Measurements from ENCODE around the gene FBXO42. TPM values are rescaled to one million over a fixed set of nuclear protein-coding genes. Genes with fewer than 3 reads are reported as not detected.
"Not testable (repeated sequence)": the region's sequence is repeated elsewhere in the genome, so short reads cannot be mapped to it uniquely, and the experiment has no call there.

The FBXO42 gene
- total and polyA plus RNA-seq, 9 of the 15 experiments (the other 6 are each of a cell fraction or from before 2014, with no cell fraction given), result 7.2 to 24.8 (median 17.4) TPM

GRCh38 chr1:16343276-16343675, 9.0 kb downstream of the FBXO42 start:
- WGBS (ENCODE audit: insufficient coverage, low coverage, missing lambda C conversion rate), result 82% methylated on average over 6 of the region's 6 CpGs
- DNase-seq (ENCODE audit: extremely low read depth in 1 of 4, low spot score in 3 of 4); in situ Hi-C loops (cut with MboI); H3K27me3 ChIP-seq (ENCODE audit: control insufficient read depth in 2 of 2, insufficient read depth in 2 of 2, low read length in 2 of 2); H4K20me1 ChIP-seq (replicated peaks; ENCODE audit: control insufficient read depth, insufficient read depth, low read length); H3K9me1 ChIP-seq (ENCODE audit: control insufficient read depth, insufficient read depth, low read length); ATAC-seq; H3K27ac ChIP-seq (ENCODE audit: extremely low read depth, low read depth, low read length); H3K9me3 ChIP-seq (replicated peaks; ENCODE audit: control insufficient read depth, insufficient read depth, low read depth, low read length); H3K4me2 ChIP-seq (ENCODE audit: insufficient read depth, low read length); H3K9ac ChIP-seq (ENCODE audit: insufficient read depth in 1 of 2, low read depth in 2 of 2, low read length in 2 of 2); intact Hi-C loops (cut with micrococcal nuclease); H2AFZ ChIP-seq (ENCODE audit: low read depth, low read length); H3K4me3 ChIP-seq; CTCF ChIA-PET (ENCODE audit: low intra/inter-chr PET ratio); FAIRE-seq; BruUV-seq (replicated peaks): not testable (repeated sequence)
- Histone ChIP-seq H3K36me3 (ENCODE audit: control insufficient read depth, insufficient read depth, low read length) (peaks cover 16% of the 10 kb centered on the region; the same call in 2 of the 3 replicates), H3K4me1 (replicated peaks in 1 of 2; ENCODE audit: control insufficient read depth in 2 of 2, insufficient read depth in 2 of 2, low read length in 2 of 2) (peaks cover 8 to 12% of the 10 kb centered on the region in 2 experiments; a peak in 4 of 5 replicates), H3K79me2 (ENCODE audit: control insufficient read depth, insufficient read depth, low read length) (peaks cover 86% of the 10 kb centered on the region)
- 0 out of 2 replicates have a peak, but pooled peaks have one; percentile 21 for TF ChIP-seq LARP7 (IDR thresholded peaks at IDR 0.05)
- POLR2A ChIA-PET, result interaction anchor here (0.6 to 2.5 kb wide), 4 partner anchors 9 to 167 kb away, joined by 3 to 10 read pairs (median 6); partner anchors contain the start of gene FBXO42

GRCh38 chr1:16342331-16343062, 9.8 kb downstream of the FBXO42 start:
- peaks cover 6 to 7% of the 10 kb centered on the region in 2 experiments; a peak in 4 of 5 replicates for H3K4me1 ChIP-seq (replicated peaks in 1 of 2; ENCODE audit: control insufficient read depth in 2 of 2, insufficient read depth in 2 of 2, low read length in 2 of 2)
- peaks cover 13% of the 10 kb centered on the region; the same call in 1 of the 3 replicates for H3K36me3 ChIP-seq (ENCODE audit: control insufficient read depth, insufficient read depth, low read length)
- no peak overlapping the region for H3K9ac ChIP-seq (ENCODE audit: insufficient read depth in 1 of 2, low read depth in 2 of 2, low read length in 2 of 2)
- ChIA-PET POLR2A (interaction anchor here (0.6 to 2.5 kb wide), 3 partner anchors 10 to 682 kb away, joined by 3 to 10 read pairs (median 3); partner anchors contain the start of gene FBXO42), CTCF (ENCODE audit: low intra/inter-chr PET ratio) (no interaction called here)
- no peaks in the 10 kb centered on the region for H3K27me3 ChIP-seq (ENCODE audit: control insufficient read depth in 2 of 2, insufficient read depth in 2 of 2, low read length in 2 of 2)
- ATAC-seq, result peak; percentile 81
- peaks cover 81% of the 10 kb centered on the region for H3K79me2 ChIP-seq (ENCODE audit: control insufficient read depth, insufficient read depth, low read length)
- no peaks in the 10 kb centered on the region; the same call in 1 of the 2 replicates for H4K20me1 ChIP-seq (replicated peaks; ENCODE audit: control insufficient read depth, insufficient read depth, low read length)
- intact Hi-C loops (cut with micrococcal nuclease) (no loop called here), in situ Hi-C loops (cut with MboI) (no loop called here)
- no peak overlapping the region for H3K4me3 ChIP-seq
- H3K27ac ChIP-seq (ENCODE audit: extremely low read depth, low read depth, low read length), result no peak overlapping the region
- no peaks in the 10 kb centered on the region for H3K9me1 ChIP-seq (ENCODE audit: control insufficient read depth, insufficient read depth, low read length)
- WGBS (ENCODE audit: insufficient coverage, low coverage, missing lambda C conversion rate), result 18% methylated on average over 5 of the region's 10 CpGs
- H2AFZ ChIP-seq (ENCODE audit: low read depth, low read length), result no peak overlapping the region
- peak in 3 of 4 experiments; percentile 11 to 68 (median 23) for DNase-seq (ENCODE audit: extremely low read depth in 1 of 4, low spot score in 3 of 4)
- no TSS peak for BruUV-seq (replicated peaks)
- peak; percentile 66 for FAIRE-seq
- no peak overlapping the region for H3K4me2 ChIP-seq (ENCODE audit: insufficient read depth, low read length)
- no peaks in the 10 kb centered on the region for H3K9me3 ChIP-seq (replicated peaks; ENCODE audit: control insufficient read depth, insufficient read depth, low read depth, low read length)
- TF ChIP-seq SMARCA4 (IDR thresholded peaks at IDR 0.05) (0 out of 2 replicates have a peak, but pooled peaks have one; percentile 24), HEY1 (CRISPR knock-in tag; IDR thresholded peaks at IDR 0.05; ENCODE audit: borderline replicate concordance) (no peak), TRIM24 (IDR thresholded peaks at IDR 0.05) (no peak), KAT7 (CRISPR knock-in tag; IDR thresholded peaks at IDR 0.05; ENCODE audit: borderline replicate concordance) (no peak), ZKSCAN3 (CRISPR knock-in tag; IDR thresholded peaks at IDR 0.05) (no peak), WHSC1 (IDR thresholded peaks at IDR 0.05; ENCODE audit: low read length) (no peak), GATA2 (CRISPR knock-in tag; IDR thresholded peaks at IDR 0.05) (no peak), ETS2 (tag; IDR thresholded peaks at IDR 0.05; ENCODE audit: borderline replicate concordance, poor library complexity, severe bottlenecking) (no peak), CBX8 (IDR thresholded peaks at IDR 0.05; ENCODE audit: borderline replicate concordance, extremely low read depth, low read depth, low read length, poor library complexity, severe bottlenecking) (no peak), HNRNPLL (IDR thresholded peaks at IDR 0.05; ENCODE audit: low read depth, low read length, poor library complexity, severe bottlenecking) (no peak), SMC3 (conservative IDR thresholded peaks at IDR 0.05; ENCODE audit: insufficient read depth, low read depth, low read length) (no peak), ZFP1 (CRISPR knock-in tag; IDR thresholded peaks at IDR 0.05) (no peak), ARID1B (IDR thresholded peaks at IDR 0.05) (peak; percentile 42; the same call in 1 of the 2 replicates)

All from K562 (cell line).